Fibroblast of villous mesenchyme (primary cell): ENCODE measurements around the gene CYP4X1. TPM values are rescaled to one million over a fixed set of nuclear protein-coding genes. Genes with fewer than 3 reads are reported as not detected.
"Not testable (repeated sequence)": the region's sequence is repeated elsewhere in the genome, so short reads cannot be mapped to it uniquely, and the experiment has no call there.

ENCODE experiments used
- DNase-seq: peaks from one replicate; pipeline ENCODE4 v3.0.0-alpha.2; 2010; ENCODE audit warnings: low read depth
- H3K4me3 ChIP-seq: 2 replicates; pipeline ENCODE4 v1.5.1; 2011; ENCODE audit warnings: low read depth, mild to moderate bottlenecking, low read length
- CTCF ChIP-seq: IDR thresholded peaks from 2 replicates; pipeline ENCODE4 v1.5.1; 2012; ENCODE audit warnings: low read depth, mild to moderate bottlenecking, low read length; ENCODE audit not compliant: insufficient read depth
- total RNA-seq: library from RNA; depleted of rRNA; stranded (reverse); fragments of >200 nt; gene quantifications from 2 replicates; pipeline ENCODE4 v1.2.3, GENCODE V29; 2012

CYP4X1 gene
- total RNA-seq: not detected in 2 replicates

- no peak within 1 kb of the TSS for H3K4me3 ChIP-seq
- no peak for TF ChIP-seq CTCF
- no peak for DNase-seq
Observed at GRCh38 chr1:47023268-47024140, at the start of gene CYP4X1. TSS of gene CYP4X1 (plus strand) at chr1:47023669. CDS start at chr1:47023818, 149 bp downstream.

GRCh38 chr1:46983166-46983829 is 40.2 kb upstream of the CYP4X1 start:
- no peak overlapping the region for H3K4me3 ChIP-seq
- DNase-seq: no peak
- TF ChIP-seq CTCF: no peak

- no peak for TF ChIP-seq CTCF
- no peak overlapping the region for H3K4me3 ChIP-seq
- DNase-seq: no peak
Observed at GRCh38 chr1:46983830-46984586, 39.5 kb upstream of the CYP4X1 start.

- not testable (repeated sequence) for DNase-seq, H3K4me3 ChIP-seq
Observed at GRCh38 chr1:46990541-46990940, 32.9 kb upstream of the CYP4X1 start.

- H3K4me3 ChIP-seq: no peak overlapping the region
- TF ChIP-seq CTCF: no peak
- peak; percentile 6 for DNase-seq
Observed at GRCh38 chr1:46991083-46991923, 32.2 kb upstream of the CYP4X1 start.

GRCh38 chr1:46996659-46997281 is 26.7 kb upstream of the CYP4X1 start:
- no peak for TF ChIP-seq CTCF
- no peak overlapping the region for H3K4me3 ChIP-seq
- DNase-seq: no peak
